Stimulated activated naive CD8-positive, alpha-beta T cell treated with anti-CD3 and anti-CD28 coated beads, Interleukin-15, Interleukin-2, amounts not matched to agents 100 ng/mL and 50 ng/mL, for 24 hours (primary cell): ENCODE results near the gene ERICH3.
"Not testable (repeated sequence)": the region's sequence is repeated elsewhere in the genome, so short reads cannot be mapped to it uniquely, and the experiment has no call there.

ENCODE experiments used
- H3K27ac Mint-ChIP-seq: one replicate; pipeline ENCODE4 v1.8.0; 2021; ENCODE audit warnings: mild to moderate bottlenecking, mixed read lengths
- H3K27me3 Mint-ChIP-seq: one replicate; pipeline ENCODE4 v1.8.0; 2021; ENCODE audit warnings: mixed read lengths
- H3K36me3 Mint-ChIP-seq: one replicate; pipeline ENCODE4 v1.8.0; 2021; ENCODE audit warnings: low read depth, mixed read lengths
- H3K4me1 Mint-ChIP-seq: one replicate; pipeline ENCODE4 v1.8.0; 2021; ENCODE audit warnings: low read depth, mixed read lengths
- H3K4me3 Mint-ChIP-seq: one replicate; pipeline ENCODE4 v1.8.0; 2021; ENCODE audit warnings: mild to moderate bottlenecking, mixed read lengths
- H3K9me3 Mint-ChIP-seq: one replicate; pipeline ENCODE4 v1.8.0; 2021; ENCODE audit warnings: mixed read lengths

ERICH3 gene

DNA sequence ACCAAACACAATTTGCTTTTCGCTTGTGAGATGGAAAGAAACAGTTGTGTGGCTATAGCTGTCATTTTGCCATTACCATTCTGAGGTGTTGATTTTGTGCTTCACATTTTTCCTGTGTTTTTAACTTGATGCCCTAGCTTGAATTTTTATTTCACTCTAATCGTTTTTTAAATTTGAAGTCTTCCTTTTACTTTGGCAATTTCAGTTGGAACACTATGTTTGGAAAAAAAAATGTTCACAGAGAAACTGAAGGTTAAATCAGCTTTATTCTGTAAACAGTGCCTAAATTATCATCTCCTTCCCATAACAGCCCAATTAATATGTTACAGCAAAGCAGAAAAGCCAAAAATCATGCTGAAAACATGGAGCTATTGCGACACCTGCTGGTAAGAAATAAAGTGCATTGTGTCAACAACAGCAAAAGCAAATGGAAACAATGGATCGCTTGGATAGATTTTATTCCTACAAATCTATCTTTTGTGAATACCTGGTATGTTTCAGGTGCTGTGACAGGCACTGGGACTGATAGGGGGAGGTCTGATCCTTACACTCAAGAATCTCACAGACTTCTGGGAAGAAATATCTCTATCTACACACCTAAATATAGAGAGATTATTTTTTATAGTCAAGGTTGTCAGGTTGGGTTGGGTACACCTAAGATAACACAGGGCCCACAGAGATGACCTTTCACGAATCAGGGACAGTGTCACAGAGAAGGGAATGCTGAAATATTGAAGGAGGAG, 16.2 kb upstream of the ERICH3 start:
- Mint-ChIP-seq H3K4me1 (no peaks in the 10 kb centered on the region), H3K27ac (no peak overlapping the region), H3K9me3 (no peaks in the 10 kb centered on the region), H3K4me3 (no peak overlapping the region), H3K27me3 (peaks cover 10% of the 10 kb centered on the region), H3K36me3 (no peaks in the 10 kb centered on the region)

DNA sequence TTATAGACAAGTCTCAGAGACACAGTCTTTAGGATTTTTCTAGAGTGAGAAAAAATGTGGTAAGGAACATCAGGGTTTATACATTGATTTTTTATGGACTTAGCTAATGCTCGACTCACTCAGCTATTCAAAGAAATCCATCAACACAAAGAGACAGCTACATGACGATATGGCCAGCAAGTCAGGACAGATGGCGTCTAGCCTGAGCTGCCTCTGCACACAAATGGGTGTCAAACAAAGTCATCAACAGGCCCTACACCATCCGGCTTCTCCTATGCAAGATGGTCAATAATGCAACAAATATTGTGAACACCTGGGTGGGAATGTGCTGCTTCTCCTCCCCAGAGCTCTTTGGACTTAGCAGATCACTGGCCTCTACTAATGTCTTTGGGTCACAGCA, 13.3 kb upstream of the ERICH3 start:
- Mint-ChIP-seq H3K4me1 (no peaks in the 10 kb centered on the region), H3K9me3 (no peaks in the 10 kb centered on the region), H3K27me3 (peaks cover 11% of the 10 kb centered on the region), H3K27ac (no peak overlapping the region), H3K36me3 (no peaks in the 10 kb centered on the region), H3K4me3 (no peak overlapping the region)

DNA sequence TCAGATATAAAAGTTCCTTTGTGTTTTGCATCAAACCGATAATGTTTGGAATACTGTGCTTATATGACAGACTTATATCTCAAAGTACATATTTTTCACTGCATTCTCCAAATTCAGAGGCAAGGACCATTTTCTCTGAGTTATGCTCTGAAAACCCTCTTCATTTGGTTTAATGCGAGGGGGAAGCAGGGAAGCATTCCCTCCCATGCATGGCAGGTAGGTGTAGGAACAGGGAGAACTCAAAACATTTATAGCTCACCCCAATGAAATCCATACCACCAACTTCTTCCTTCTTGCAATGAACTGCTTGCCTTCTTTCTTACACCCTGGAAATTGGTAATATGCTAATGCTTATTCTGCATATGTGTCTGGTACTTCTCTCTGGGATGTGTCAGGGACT, 10.7 kb upstream of the ERICH3 start:
- no peaks in the 10 kb centered on the region for H3K4me1 Mint-ChIP-seq
- H3K27me3 Mint-ChIP-seq = peaks cover 6% of the 10 kb centered on the region
- no peaks in the 10 kb centered on the region for H3K9me3 Mint-ChIP-seq
- H3K4me3 Mint-ChIP-seq = no peak overlapping the region
- H3K36me3 Mint-ChIP-seq = no peaks in the 10 kb centered on the region
- H3K27ac Mint-ChIP-seq = no peak overlapping the region

DNA sequence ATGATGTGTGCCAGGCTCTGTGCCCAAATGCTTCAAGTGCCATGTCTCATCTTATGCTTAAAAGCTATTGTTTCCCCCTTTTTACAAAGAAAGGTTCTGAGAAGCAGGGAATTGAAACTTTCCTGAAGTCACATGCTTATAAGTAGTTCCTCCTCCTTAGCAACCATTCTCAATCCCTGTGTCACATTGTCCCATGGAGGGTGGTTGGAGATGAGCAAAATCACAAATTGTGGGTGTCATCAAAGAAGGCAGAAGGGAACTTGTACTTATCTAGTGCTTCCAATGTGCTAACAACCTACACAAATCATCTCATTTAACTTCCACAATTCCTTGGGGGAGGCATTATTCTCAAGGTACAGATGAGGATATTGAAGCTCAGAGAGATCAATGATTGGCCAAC, 10.1 kb upstream of the ERICH3 start:
- Mint-ChIP-seq H3K36me3 (no peaks in the 10 kb centered on the region), H3K4me3 (no peak overlapping the region)

DNA sequence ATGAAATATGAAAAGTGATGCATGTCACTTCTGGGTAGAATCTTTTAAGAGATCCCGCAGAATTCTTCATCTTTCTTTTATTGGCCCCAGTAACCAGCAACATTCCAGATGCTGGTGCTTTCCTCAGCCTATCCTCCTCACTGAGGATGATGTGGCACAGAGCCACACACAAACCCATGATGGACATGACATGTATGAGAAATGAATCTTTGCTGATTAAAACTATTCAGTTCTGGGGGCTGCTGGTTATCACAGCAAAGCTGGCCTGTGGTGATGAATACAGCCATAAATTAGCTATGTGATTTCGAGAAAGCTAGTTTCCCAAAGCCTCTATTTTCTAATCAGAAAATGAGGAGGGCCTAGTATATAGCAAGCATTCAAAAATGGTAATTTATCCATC, 8.3 kb upstream of the ERICH3 start:
- peaks cover 11% of the 10 kb centered on the region for H3K27me3 Mint-ChIP-seq
- H3K4me3 Mint-ChIP-seq = no peak overlapping the region
- no peak overlapping the region for H3K27ac Mint-ChIP-seq
- H3K36me3 Mint-ChIP-seq = no peaks in the 10 kb centered on the region
- no peaks in the 10 kb centered on the region for H3K4me1 Mint-ChIP-seq
- no peaks in the 10 kb centered on the region for H3K9me3 Mint-ChIP-seq

More for the DNA sequence above, 10.1 kb upstream of the ERICH3 start:
- Mint-ChIP-seq H3K27ac (no peak overlapping the region), H3K4me1 (no peaks in the 10 kb centered on the region), H3K9me3 (no peaks in the 10 kb centered on the region), H3K27me3 (peaks cover 6% of the 10 kb centered on the region)

DNA sequence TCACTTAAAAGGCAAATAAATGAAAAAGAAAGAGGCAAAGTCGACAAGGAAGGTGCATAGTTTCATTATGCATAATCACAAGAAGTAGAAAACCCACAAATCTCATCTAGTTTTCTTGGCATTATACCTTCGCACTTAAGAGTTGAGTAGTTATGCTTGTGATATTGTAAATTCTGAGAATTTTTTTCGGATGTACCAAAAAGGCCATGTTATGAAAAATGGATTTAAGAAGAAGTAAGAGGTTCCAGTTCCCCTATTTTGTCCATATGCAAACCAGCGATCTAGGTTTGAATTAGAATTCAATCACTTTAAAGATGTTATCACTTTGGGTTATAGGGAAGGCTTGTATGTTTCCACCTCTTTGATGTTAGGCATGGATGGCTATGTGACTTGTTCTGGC, 7.9 kb upstream of the ERICH3 start:
- Mint-ChIP-seq H3K27me3 (peaks cover 11% of the 10 kb centered on the region), H3K9me3 (no peaks in the 10 kb centered on the region), H3K27ac (no peak overlapping the region), H3K4me1 (no peaks in the 10 kb centered on the region), H3K36me3 (no peaks in the 10 kb centered on the region), H3K4me3 (no peak overlapping the region)

DNA sequence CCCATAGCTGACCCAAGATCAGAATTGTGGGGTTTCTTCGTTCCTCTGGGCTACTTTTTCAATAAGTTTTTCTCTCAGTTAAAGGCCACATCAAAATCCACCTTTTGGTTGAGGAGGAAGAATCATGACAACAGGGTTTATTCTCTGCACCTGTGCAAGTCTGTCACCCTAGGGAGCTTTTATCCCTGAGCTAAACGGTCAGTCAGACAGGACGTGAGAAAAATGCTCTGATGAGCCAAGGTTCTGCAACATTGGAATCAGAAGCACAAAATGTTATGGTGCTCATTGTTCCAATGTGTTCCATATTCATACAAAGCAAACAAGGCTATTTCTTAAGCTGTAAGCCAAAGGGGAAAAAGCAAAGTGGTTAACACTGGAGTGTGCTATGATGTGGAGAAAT, 7.4 kb upstream of the ERICH3 start:
- Mint-ChIP-seq H3K36me3 (no peaks in the 10 kb centered on the region), H3K4me3 (no peak overlapping the region), H3K27me3 (peaks cover 15% of the 10 kb centered on the region), H3K9me3 (no peaks in the 10 kb centered on the region), H3K4me1 (no peaks in the 10 kb centered on the region), H3K27ac (no peak overlapping the region)

DNA sequence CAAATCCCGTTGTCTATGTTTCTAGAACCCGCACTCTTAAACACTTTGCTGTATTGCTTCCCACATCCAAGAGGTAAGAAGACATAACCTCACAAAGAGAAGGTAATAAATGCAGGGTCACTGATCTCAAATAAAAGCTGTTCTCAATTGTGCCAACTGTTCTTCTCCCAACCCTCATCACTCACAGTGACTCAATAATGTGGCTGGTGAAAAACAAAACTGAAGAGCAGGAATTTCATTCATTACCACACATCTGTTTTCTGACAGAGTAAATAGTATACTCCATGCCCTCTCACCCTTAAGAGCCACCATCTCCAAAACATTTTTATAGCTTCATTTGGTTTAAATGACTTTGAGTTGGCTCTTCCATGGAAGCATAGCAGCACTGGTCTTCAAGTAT, 6.2 kb upstream of the ERICH3 start:
- H3K27ac Mint-ChIP-seq = no peak overlapping the region
- no peaks in the 10 kb centered on the region for H3K36me3 Mint-ChIP-seq
- H3K4me3 Mint-ChIP-seq = no peak overlapping the region
- no peaks in the 10 kb centered on the region for H3K9me3 Mint-ChIP-seq
- H3K27me3 Mint-ChIP-seq = peaks cover 18% of the 10 kb centered on the region
- no peaks in the 10 kb centered on the region for H3K4me1 Mint-ChIP-seq

DNA sequence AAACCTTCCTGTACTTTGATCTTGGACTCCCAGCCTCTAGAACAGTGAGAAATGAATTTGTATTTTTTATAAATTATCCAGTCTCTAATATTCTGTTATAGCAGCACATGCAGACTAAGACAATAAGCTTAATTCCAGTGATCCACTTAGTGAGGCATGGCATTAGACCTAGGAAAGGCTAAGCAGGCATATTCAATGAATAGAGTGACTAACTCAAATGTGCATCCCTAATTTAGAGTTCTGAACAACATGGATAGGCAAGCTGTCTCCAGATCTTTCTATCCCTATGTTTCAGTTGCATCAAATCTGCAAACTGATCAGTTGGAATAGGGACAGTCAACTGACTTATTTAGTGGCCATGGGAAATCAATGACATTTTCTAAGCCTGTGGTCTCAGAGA, 4.3 kb upstream of the ERICH3 start:
- Mint-ChIP-seq H3K27me3 (peaks cover 32% of the 10 kb centered on the region), H3K36me3 (no peaks in the 10 kb centered on the region), H3K4me3 (no peak overlapping the region), H3K4me1 (peaks cover 8% of the 10 kb centered on the region), H3K9me3 (no peaks in the 10 kb centered on the region), H3K27ac (no peak overlapping the region)

DNA sequence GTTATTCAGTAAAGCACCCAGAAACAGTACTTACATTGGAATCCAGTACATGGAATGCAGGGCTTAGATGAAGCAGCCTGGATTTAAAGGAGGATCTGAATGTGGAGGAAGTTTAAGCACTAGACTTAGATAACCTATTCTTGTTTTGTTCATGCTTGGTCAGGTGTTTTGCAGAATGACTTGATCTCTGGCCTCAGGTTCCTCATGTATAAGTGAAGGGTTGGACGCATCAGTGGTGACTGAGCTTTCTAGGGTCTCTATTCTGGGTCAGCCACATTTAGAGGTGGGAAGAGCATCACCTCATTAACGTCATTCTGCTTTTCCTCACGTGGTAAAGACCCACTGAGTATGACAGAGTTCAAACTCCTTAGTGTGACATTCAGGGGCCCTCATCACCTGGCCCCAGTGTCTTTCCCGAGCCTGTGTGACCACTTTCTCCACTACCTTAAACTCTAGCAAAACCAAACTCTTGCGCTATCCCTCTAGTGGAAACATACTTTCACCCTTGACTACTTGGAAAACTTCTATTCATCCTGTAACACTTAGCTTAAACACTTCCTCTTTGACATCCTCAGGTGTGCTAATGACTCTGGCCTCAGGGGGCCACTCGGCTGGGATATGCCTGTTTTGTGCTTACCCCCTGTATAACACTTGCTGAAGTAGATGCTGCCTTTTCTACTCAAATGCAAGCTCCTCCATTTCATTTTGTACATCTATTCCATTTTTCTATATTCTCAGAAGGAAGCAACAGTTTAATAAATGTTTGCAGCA, 871 bp upstream of the ERICH3 start:
- Mint-ChIP-seq H3K36me3 (no peaks in the 10 kb centered on the region), H3K4me3 (no peak overlapping the region), H3K27ac (no peak overlapping the region), H3K27me3 (peaks cover 41% of the 10 kb centered on the region), H3K9me3 (peaks cover 7% of the 10 kb centered on the region), H3K4me1 (peaks cover 8% of the 10 kb centered on the region)

DNA sequence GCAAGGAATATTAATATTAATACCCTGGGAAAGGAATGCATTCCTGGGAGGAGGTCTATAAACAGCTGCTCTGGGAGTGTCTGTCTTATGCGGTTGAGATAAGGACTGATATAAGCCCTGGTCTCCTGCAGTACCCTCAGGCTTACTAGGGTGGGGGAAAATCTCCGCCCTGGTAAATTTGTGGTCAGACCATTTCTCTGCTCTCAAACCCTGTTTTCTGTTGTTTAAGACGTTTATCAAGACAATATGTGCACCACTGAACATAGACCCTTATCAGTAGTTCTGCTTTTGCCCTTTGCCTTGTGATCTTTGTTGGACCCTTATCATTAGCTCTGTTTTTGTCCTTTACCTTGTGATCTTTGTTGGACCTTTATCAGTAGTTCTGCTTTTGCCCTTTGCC, 2.7 kb downstream of the ERICH3 start:
- not testable (repeated sequence) for H3K9me3 Mint-ChIP-seq, H3K36me3 Mint-ChIP-seq, H3K27ac Mint-ChIP-seq, H3K4me1 Mint-ChIP-seq, H3K4me3 Mint-ChIP-seq
- H3K27me3 Mint-ChIP-seq = peaks cover 42% of the 10 kb centered on the region

DNA sequence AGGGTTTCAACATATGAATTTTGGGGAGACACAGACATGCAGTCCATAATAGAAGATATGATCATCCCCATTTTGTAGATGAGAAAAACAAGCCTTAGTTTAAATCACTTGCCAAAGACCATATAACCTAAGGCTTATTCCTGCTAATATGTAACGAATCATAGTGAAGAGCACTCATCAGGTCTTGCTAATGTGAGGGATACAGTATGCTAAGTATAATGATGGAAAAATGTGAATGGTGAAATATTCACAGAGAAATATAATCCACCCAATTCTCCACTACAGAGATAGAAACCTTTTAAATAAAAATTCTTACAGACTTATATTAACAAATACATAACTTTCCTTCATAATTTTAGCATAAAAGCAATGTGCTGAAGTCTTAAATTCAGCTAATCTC, 18.9 kb downstream of the ERICH3 start:
- H3K4me1 Mint-ChIP-seq = peaks cover 5% of the 10 kb centered on the region
- no peak overlapping the region for H3K4me3 Mint-ChIP-seq
- no peak overlapping the region for H3K27ac Mint-ChIP-seq
- H3K36me3 Mint-ChIP-seq = no peaks in the 10 kb centered on the region
- no peaks in the 10 kb centered on the region for H3K27me3 Mint-ChIP-seq
- H3K9me3 Mint-ChIP-seq = peaks cover 3% of the 10 kb centered on the region

DNA sequence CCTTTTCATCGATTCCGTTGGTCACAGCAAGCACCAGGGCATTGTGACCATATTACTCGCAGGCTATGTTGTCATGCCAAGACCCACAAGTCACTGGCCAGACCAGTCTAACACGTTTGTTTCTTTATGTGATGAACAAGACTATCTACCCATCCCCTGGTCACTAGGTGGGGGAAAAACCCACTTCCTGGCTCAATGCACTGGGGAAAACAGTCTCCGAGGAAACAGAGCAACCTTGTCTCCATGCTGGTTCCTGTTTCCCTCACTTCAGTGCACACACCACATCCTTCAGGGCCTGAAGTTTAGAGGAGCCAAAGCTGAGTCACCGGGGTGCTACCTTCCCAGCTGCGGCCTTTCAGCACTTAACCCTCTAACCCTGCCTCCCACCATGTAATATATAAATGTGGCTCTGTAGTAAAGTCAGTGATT, 20.9 kb downstream of the ERICH3 start:
- Mint-ChIP-seq H3K27ac (no peak overlapping the region), H3K27me3 (no peaks in the 10 kb centered on the region), H3K4me1 (peaks cover 5% of the 10 kb centered on the region), H3K4me3 (no peak overlapping the region), H3K36me3 (no peaks in the 10 kb centered on the region), H3K9me3 (no peaks in the 10 kb centered on the region)

DNA sequence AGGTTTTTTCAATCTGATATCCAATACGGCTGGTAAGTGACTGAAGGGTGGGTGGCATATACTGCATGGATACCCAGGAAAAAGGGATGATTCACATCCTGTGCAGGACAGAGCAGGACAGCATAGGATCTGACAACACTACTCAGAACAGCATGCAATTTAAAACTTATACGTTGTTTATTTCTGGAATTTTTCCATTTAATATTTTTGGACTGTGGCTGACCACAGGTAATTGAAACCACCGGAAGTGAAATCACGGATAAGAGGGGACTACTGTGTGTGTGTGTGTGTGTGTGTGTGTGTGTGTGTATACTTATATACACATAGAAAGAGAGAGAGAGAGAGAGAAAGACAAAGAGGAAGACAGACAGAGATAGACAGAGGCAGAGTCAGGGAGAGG, 23.0 kb downstream of the ERICH3 start:
- no peak overlapping the region for H3K4me3 Mint-ChIP-seq
- H3K27me3 Mint-ChIP-seq = peaks cover 8% of the 10 kb centered on the region
- peaks cover 5% of the 10 kb centered on the region for H3K4me1 Mint-ChIP-seq
- H3K27ac Mint-ChIP-seq = no peak overlapping the region
- no peaks in the 10 kb centered on the region for H3K36me3 Mint-ChIP-seq
- H3K9me3 Mint-ChIP-seq = peaks cover 6% of the 10 kb centered on the region

DNA sequence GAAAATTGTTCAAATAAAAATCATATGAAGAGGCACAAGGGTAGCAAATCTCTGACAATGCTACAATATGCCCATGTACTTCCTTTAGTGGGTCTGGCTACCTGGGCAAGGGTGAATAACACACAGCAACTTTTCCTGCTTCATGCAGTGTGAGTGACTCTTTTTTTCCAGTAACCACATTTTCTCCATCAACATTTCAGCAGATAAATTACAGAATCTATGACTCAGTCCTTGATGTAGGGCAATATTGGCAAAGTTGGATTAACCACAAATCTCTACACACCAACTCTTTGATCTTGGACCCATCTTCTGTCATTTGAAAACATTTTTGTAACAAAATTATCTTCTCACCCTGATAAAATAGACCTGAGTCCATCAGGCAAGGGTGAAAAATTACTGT, 31.7 kb downstream of the ERICH3 start:
- Mint-ChIP-seq H3K4me3 (no peak overlapping the region), H3K27me3 (peaks cover 4% of the 10 kb centered on the region), H3K27ac (no peak overlapping the region), H3K9me3 (no peaks in the 10 kb centered on the region), H3K4me1 (no peaks in the 10 kb centered on the region), H3K36me3 (no peaks in the 10 kb centered on the region)

DNA sequence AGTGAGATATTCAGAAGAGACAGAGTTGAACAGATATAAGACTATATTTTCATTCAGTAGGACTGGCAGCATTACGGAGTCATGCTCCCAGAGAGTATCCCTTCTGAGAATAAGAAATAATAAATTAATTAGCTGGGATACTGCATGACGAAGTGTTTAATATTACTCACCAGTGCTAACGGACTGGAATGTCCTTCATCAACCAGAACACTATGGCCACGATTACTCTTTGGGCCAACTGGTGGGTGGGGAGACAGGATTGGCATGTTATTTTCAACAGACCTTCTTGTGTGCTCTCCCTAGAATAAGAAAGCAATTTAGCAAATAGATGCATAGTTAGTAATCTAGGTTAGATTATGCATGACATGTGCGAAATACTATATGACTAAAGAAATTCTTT, 32.4 kb downstream of the ERICH3 start:
- Mint-ChIP-seq H3K27ac (no peak overlapping the region), H3K9me3 (no peaks in the 10 kb centered on the region), H3K27me3 (peaks cover 4% of the 10 kb centered on the region), H3K4me1 (no peaks in the 10 kb centered on the region), H3K4me3 (no peak overlapping the region), H3K36me3 (no peaks in the 10 kb centered on the region)
